PFSK-1 (cell line): Measurements from ENCODE around the gene ST6GALNAC1.

Experiments used
- FOXP2 ChIP-seq: optimal IDR thresholded peaks from 2 replicates; pipeline ENCODE3; 2011; ENCODE audit warnings: borderline replicate concordance, control low read depth, inconsistent platforms; ENCODE audit not compliant: insufficient read depth; ENCODE audit errors: extremely low read length, extremely low read depth
- POLR2AphosphoS5 ChIP-seq: IDR thresholded peaks from 2 replicates; pipeline ENCODE4 v1.6.1; 2012; ENCODE audit warnings: low read depth, mild to moderate bottlenecking, control low read depth, low read length, moderate library complexity
- SIN3A ChIP-seq: IDR thresholded peaks from 2 replicates; pipeline ENCODE4 v1.6.1; 2012; ENCODE audit warnings: mild to moderate bottlenecking, low read length, moderate library complexity, borderline replicate concordance; ENCODE audit not compliant: insufficient read depth
- TAF1 ChIP-seq: IDR thresholded peaks from 2 replicates; pipeline ENCODE4 v1.6.1; 2012; ENCODE audit warnings: low read length, control low read depth, borderline replicate concordance; ENCODE audit not compliant: insufficient read depth
- TF ChIP-seq, protein P1 (sequence below), 2 experiments: IDR thresholded peaks; 2 replicates each; pipeline versions ENCODE4 v1.6.1 to v1.8.0; 2011 to 2012; ENCODE audit warnings: low read depth in 2 of 2, low read length in 2 of 2, control low read depth in 1 of 2, inconsistent platforms in 1 of 2, mild to moderate bottlenecking in 1 of 2, moderate library complexity in 1 of 2; ENCODE audit not compliant: insufficient read depth in 1 of 2

The ST6GALNAC1 gene

DNA sequence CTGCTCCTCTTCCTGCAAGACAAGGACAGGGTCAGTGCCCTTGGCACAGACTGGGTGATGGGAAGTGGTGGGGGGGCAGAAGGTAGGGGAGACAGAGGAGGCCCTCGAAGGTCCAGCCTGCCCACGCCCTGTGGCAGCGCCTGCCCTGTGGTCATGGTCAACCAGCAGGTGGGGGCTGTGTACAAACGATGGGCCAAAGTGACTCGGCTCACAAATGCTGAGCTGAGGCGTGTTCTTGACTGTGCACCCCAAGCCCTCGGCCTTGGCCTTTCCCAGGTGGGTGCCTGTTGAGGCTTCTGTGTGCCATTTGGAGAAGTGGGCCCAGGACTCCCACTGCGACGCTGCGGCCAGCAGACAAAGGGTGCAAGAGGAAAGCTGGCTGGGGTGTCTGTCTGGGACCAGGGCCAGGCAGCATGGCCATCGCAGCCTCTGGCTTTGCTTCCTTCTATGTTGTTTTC is 44.6 kb upstream of the ST6GALNAC1 start:
- TF ChIP-seq FOXP2 (peak; percentile 63), TAF1 (no peak), SIN3A (no peak), POLR2AphosphoS5 (no peak)
- TF ChIP-seq, protein P1, sequence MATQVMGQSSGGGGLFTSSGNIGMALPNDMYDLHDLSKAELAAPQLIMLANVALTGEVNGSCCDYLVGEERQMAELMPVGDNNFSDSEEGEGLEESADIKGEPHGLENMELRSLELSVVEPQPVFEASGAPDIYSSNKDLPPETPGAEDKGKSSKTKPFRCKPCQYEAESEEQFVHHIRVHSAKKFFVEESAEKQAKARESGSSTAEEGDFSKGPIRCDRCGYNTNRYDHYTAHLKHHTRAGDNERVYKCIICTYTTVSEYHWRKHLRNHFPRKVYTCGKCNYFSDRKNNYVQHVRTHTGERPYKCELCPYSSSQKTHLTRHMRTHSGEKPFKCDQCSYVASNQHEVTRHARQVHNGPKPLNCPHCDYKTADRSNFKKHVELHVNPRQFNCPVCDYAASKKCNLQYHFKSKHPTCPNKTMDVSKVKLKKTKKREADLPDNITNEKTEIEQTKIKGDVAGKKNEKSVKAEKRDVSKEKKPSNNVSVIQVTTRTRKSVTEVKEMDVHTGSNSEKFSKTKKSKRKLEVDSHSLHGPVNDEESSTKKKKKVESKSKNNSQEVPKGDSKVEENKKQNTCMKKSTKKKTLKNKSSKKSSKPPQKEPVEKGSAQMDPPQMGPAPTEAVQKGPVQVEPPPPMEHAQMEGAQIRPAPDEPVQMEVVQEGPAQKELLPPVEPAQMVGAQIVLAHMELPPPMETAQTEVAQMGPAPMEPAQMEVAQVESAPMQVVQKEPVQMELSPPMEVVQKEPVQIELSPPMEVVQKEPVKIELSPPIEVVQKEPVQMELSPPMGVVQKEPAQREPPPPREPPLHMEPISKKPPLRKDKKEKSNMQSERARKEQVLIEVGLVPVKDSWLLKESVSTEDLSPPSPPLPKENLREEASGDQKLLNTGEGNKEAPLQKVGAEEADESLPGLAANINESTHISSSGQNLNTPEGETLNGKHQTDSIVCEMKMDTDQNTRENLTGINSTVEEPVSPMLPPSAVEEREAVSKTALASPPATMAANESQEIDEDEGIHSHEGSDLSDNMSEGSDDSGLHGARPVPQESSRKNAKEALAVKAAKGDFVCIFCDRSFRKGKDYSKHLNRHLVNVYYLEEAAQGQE (IDR thresholded peaks at IDR 0.05; ENCODE audit: insufficient read depth in 1 of 2, low read depth in 2 of 2, low read length in 2 of 2): no peak

DNA sequence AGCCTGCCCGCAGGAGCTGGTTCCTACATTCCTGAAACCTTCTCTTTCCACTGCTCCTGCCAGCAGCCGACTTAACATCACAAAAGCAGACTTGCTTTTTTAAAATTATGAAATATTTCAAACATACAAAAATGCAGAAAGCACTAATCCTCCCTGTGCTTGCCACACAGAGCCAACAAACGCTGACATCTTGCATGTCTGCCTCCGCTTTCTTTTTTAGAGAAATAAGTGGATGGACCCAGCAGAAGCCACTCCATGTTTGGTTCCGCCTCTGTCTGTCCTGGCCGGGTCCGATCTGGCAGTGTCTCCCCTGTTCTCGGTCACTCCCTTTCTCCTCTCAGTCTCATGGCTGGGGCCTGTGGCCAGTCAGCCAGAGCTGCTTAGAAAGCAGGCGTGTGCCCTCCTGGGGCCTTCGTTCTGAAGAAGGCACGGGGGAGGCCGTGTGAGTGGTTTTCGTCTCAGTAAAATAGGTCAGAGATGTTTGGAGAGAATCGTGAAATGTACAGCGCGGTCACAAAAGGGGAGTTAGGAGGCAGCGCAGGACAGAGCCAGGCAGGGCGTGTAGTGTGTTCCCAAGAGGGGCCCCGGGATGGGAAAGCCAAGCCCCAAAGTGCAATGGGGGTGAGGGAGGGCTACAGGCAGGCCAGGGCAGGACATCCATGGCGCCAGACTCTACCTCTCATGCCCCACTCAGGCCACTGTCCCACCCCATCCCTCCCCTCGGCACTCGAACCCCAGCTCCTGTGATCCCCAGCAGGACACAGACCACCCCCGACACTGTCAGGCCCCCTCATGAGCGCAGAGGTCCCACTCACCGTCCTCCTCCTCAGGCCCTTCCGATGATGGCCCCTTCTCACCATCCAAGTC is 44.0 kb upstream of the ST6GALNAC1 start:
- no peak for TF ChIP-seq POLR2AphosphoS5
- TF ChIP-seq, protein P1 (IDR thresholded peaks at IDR 0.05; ENCODE audit: insufficient read depth in 1 of 2, low read depth in 2 of 2, low read length in 2 of 2): no peak
- no peak for TF ChIP-seq TAF1
- no peak for TF ChIP-seq FOXP2
- TF ChIP-seq SIN3A: no peak

DNA sequence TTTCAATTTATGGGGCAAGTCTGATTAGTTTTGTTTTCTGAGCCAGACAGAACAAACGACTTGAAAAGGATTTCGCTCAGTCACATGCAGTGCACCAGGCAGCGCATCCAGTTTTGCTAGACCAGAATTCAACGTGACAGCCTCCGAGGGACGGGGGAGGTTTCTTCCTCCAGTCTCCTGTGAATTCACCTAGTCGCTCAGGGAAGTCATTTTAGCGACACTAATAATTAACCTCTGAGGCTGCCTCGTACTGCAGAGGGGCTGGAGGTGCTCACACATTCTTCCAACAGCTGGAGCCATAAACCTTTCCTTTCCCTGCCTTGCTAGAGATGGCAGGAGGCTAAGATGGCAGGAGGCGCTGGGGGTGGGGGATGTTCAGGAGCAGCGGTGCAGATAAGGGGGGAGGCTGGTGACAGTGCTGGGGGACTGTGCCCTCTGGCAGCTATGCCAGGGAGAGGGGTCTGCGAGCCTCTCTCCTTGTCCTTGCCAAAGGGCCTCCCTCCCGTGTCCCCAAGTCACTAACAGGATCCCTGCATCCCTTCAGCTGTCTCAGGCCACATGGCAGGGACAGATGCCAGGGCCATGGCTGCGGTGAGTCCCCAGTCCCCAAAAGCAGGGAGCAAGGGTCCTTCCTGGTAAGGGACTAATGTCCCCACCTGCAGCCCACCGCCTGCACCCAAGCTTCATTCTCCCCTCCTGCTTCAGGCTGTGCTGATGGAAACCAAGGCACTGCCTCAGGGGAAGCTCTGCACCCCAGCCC is 43.2 kb upstream of the ST6GALNAC1 start:
- no peak for TF ChIP-seq SIN3A
- TF ChIP-seq, protein P1 (IDR thresholded peaks at IDR 0.05; ENCODE audit: insufficient read depth in 1 of 2, low read depth in 2 of 2, low read length in 2 of 2): no peak
- TF ChIP-seq POLR2AphosphoS5: no peak
- no peak for TF ChIP-seq FOXP2
- TF ChIP-seq TAF1: no peak

DNA sequence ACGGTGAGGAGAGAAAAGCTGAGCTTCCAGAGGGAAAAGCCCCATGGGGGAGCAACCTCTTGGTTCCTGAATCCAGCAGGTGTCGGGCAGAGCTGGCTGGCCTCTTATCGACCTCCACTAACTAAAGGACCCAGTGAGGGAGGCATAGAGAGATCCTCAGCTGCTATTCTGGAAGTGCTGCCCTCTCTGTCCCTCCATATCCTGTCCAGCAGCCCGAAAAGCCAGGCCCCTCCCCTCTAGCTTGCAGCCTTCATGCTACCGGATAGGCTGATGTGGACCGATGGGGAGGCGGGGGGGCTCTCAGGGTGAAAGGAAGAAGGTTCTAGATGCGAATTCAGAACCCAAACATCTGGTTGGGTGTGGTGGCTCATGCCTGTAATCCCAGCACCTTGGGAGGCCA is 42.3 kb upstream of the ST6GALNAC1 start:
- TF ChIP-seq, protein P1 (IDR thresholded peaks at IDR 0.05; ENCODE audit: insufficient read depth in 1 of 2, low read depth in 2 of 2, low read length in 2 of 2): no peak
- no peak for TF ChIP-seq TAF1
- TF ChIP-seq POLR2AphosphoS5: no peak
- no peak for TF ChIP-seq SIN3A
- TF ChIP-seq FOXP2: no peak
